Fibroblast of lung (primary cell): ENCODE measurements around the gene MYLK. TPM values are rescaled to one million over a fixed set of nuclear protein-coding genes. Genes with fewer than 3 reads are reported as not detected.

ENCODE experiments used
- DNase-seq, 2 donors: peaks; one replicate each; pipeline versions ENCODE4 v3.0.0 to v3.0.0-alpha.2; 2010; ENCODE audit warnings: low read depth in 2 of 2
- H2AFZ ChIP-seq: 2 replicates; pipeline ENCODE4 v1.5.1; 2012; ENCODE audit warnings: low read length, control low read depth, inconsistent platforms
- H3K27ac ChIP-seq: 2 replicates; pipeline ENCODE4 v1.5.1; 2011; ENCODE audit warnings: low read length, control low read depth; ENCODE audit not compliant: insufficient read depth
- H3K27me3 ChIP-seq: 2 replicates; pipeline ENCODE4 v1.5.1; 2011; ENCODE audit warnings: mild to moderate bottlenecking, low read length; ENCODE audit not compliant: control insufficient read depth, insufficient read depth
- H3K36me3 ChIP-seq: 2 replicates; pipeline ENCODE4 v1.5.1; 2011; ENCODE audit warnings: low read length; ENCODE audit not compliant: control insufficient read depth, insufficient read depth
- H3K4me1 ChIP-seq: 2 replicates; pipeline ENCODE4 v1.5.1; 2011; ENCODE audit warnings: low read length; ENCODE audit not compliant: control insufficient read depth, insufficient read depth; ENCODE audit errors: extremely low read depth
- H3K4me2 ChIP-seq: 2 replicates; pipeline ENCODE4 v1.5.1; 2011; ENCODE audit warnings: low read length, control low read depth; ENCODE audit not compliant: insufficient read depth; ENCODE audit errors: extremely low read depth
- H3K4me3 ChIP-seq, 4 experiments: fragments of 200-600 bp in 1 of 4; sonication (generic) in 1 of 4; replicated peaks in 1 of 4; 2 replicates each; pipeline ENCODE4 v1.5.1; 2011 to 2016; ENCODE audit warnings: low read length in 4 of 4, low read depth in 3 of 4, mild to moderate bottlenecking in 3 of 4, control low read depth in 2 of 4, inconsistent platforms in 1 of 4, mixed read lengths in 1 of 4; ENCODE audit not compliant: insufficient read depth in 1 of 4; ENCODE audit errors: control extremely low read depth in 1 of 4
- H3K79me2 ChIP-seq: 2 replicates; pipeline ENCODE4 v1.5.1; 2012; ENCODE audit warnings: mild to moderate bottlenecking, low read length, inconsistent platforms; ENCODE audit not compliant: control insufficient read depth, insufficient read depth
- H3K9ac ChIP-seq: 2 replicates; pipeline ENCODE4 v1.5.1; 2011; ENCODE audit warnings: mild to moderate bottlenecking, low read length, control low read depth; ENCODE audit not compliant: insufficient read depth
- H3K9me3 ChIP-seq: 2 replicates; pipeline ENCODE4 v1.5.1; 2012; ENCODE audit warnings: low read depth, low read length; ENCODE audit not compliant: control insufficient read depth, insufficient read depth
- H4K20me1 ChIP-seq: 2 replicates; pipeline ENCODE4 v1.5.1; 2011; ENCODE audit warnings: low read length; ENCODE audit not compliant: control insufficient read depth, insufficient read depth; ENCODE audit errors: extremely low read depth
- EZH2 ChIP-seq: IDR thresholded peaks from 2 replicates; pipeline ENCODE4 v1.5.1; 2012; ENCODE audit warnings: low read length, control low read depth, mild to moderate bottlenecking; ENCODE audit errors: missing control alignments
- polyA minus RNA-seq: library from RNA; depleted of rRNA, polyadenylated mRNA; stranded (reverse); fragments of >200 nt; gene quantifications from 2 replicates; pipeline ENCODE4 v1.2.3, GENCODE V29; 2011; ENCODE audit warnings: low replicate concordance
- polyA plus RNA-seq, 2 donors: library from polyadenylated mRNA; depleted of rRNA in 1 of 2; stranded (reverse) in 1 of 2; unstranded in 1 of 2; fragments of >200 nt; gene quantifications; 2 replicates each; pipeline ENCODE4 v1.2.1, GENCODE V29; 2011 to 2012; ENCODE audit warnings: missing spikeins in 1 of 2
- total RNA-seq: library from RNA; depleted of rRNA; stranded (reverse); fragments of >200 nt; gene quantifications from 2 replicates; pipeline ENCODE4 v1.2.1, GENCODE V29; 2014
- TF ChIP-seq, protein P1 (sequence below), 2 donors: IDR thresholded peaks in 1 of 2; conservative IDR thresholded peaks in 1 of 2; 1 replicate in 1 of 2; 2 replicates in 1 of 2; pipeline ENCODE4 v1.5.1; 2011 to 2012; ENCODE audit warnings: low read length in 2 of 2, control low read depth in 1 of 2, inconsistent platforms in 1 of 2, low read depth in 1 of 2, mild to moderate bottlenecking in 1 of 2

MYLK gene, protein sequence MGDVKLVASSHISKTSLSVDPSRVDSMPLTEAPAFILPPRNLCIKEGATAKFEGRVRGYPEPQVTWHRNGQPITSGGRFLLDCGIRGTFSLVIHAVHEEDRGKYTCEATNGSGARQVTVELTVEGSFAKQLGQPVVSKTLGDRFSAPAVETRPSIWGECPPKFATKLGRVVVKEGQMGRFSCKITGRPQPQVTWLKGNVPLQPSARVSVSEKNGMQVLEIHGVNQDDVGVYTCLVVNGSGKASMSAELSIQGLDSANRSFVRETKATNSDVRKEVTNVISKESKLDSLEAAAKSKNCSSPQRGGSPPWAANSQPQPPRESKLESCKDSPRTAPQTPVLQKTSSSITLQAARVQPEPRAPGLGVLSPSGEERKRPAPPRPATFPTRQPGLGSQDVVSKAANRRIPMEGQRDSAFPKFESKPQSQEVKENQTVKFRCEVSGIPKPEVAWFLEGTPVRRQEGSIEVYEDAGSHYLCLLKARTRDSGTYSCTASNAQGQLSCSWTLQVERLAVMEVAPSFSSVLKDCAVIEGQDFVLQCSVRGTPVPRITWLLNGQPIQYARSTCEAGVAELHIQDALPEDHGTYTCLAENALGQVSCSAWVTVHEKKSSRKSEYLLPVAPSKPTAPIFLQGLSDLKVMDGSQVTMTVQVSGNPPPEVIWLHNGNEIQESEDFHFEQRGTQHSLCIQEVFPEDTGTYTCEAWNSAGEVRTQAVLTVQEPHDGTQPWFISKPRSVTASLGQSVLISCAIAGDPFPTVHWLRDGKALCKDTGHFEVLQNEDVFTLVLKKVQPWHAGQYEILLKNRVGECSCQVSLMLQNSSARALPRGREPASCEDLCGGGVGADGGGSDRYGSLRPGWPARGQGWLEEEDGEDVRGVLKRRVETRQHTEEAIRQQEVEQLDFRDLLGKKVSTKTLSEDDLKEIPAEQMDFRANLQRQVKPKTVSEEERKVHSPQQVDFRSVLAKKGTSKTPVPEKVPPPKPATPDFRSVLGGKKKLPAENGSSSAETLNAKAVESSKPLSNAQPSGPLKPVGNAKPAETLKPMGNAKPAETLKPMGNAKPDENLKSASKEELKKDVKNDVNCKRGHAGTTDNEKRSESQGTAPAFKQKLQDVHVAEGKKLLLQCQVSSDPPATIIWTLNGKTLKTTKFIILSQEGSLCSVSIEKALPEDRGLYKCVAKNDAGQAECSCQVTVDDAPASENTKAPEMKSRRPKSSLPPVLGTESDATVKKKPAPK (N-terminal part only)
- total RNA-seq (740 and 941 TPM in 2 replicates), polyA plus RNA-seq (354 and 918 TPM in 2 replicates), polyA minus RNA-seq (762 and 1,261 TPM in 2 replicates)
- polyA plus RNA-seq (2012): 275 and 722 TPM in 2 replicates

GRCh38 chr3:123884203-123884831 lies at the start of gene MYLK:
Gene MYLK, minus strand, starts transcription at chr3:123884332. Its CDS starts 90,491 bp downstream, at chr3:123793841.
- peak within 1 kb of the TSS; percentile 79 to 91 (median 85) for H3K4me3 ChIP-seq
- peak within 1 kb of the TSS; percentile 63 for H3K9ac ChIP-seq
- H3K79me2 ChIP-seq: peaks cover 42% of the 10 kb centered on the region

GRCh38 chr3:123930445-123930844 lies 46.3 kb upstream of the MYLK start:
- Histone ChIP-seq H3K79me2 (no peaks in the 10 kb centered on the region), H3K36me3 (peaks cover 2% of the 10 kb centered on the region), H4K20me1 (no peaks in the 10 kb centered on the region), H3K4me2 (no peak overlapping the region), H3K9ac (no peak overlapping the region), H3K27ac (no peak overlapping the region), H3K4me3 (no peak overlapping the region), H2AFZ (no peak overlapping the region), H3K27me3 (no peaks in the 10 kb centered on the region), H3K9me3 (no peaks in the 10 kb centered on the region), H3K4me1 (no peaks in the 10 kb centered on the region)
- DNase-seq: peak in 1 of 2 donors; percentile 40
- TF ChIP-seq, protein P1, sequence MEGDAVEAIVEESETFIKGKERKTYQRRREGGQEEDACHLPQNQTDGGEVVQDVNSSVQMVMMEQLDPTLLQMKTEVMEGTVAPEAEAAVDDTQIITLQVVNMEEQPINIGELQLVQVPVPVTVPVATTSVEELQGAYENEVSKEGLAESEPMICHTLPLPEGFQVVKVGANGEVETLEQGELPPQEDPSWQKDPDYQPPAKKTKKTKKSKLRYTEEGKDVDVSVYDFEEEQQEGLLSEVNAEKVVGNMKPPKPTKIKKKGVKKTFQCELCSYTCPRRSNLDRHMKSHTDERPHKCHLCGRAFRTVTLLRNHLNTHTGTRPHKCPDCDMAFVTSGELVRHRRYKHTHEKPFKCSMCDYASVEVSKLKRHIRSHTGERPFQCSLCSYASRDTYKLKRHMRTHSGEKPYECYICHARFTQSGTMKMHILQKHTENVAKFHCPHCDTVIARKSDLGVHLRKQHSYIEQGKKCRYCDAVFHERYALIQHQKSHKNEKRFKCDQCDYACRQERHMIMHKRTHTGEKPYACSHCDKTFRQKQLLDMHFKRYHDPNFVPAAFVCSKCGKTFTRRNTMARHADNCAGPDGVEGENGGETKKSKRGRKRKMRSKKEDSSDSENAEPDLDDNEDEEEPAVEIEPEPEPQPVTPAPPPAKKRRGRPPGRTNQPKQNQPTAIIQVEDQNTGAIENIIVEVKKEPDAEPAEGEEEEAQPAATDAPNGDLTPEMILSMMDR (conservative IDR thresholded peaks at IDR 0.05 in 1 of 2, IDR thresholded peaks at IDR 0.05 in 1 of 2; ENCODE audit: low read depth in 1 of 2, low read length in 2 of 2): no peak
- no peak for TF ChIP-seq EZH2

More at GRCh38 chr3:123884203-123884831, at the start of gene MYLK:
- Histone ChIP-seq H3K27ac (peak within 1 kb of the TSS; percentile 67), H3K36me3 (peaks cover 4% of the 10 kb centered on the region), H2AFZ (peak within 1 kb of the TSS; percentile 48), H3K4me1 (peaks cover 7% of the 10 kb centered on the region), H3K27me3 (no peaks in the 10 kb centered on the region), H3K9me3 (no peaks in the 10 kb centered on the region), H4K20me1 (no peaks in the 10 kb centered on the region), H3K4me2 (peak within 1 kb of the TSS; percentile 93)
- no peak for TF ChIP-seq EZH2
- peak; percentile 93 to 98 for DNase-seq

DNA sequence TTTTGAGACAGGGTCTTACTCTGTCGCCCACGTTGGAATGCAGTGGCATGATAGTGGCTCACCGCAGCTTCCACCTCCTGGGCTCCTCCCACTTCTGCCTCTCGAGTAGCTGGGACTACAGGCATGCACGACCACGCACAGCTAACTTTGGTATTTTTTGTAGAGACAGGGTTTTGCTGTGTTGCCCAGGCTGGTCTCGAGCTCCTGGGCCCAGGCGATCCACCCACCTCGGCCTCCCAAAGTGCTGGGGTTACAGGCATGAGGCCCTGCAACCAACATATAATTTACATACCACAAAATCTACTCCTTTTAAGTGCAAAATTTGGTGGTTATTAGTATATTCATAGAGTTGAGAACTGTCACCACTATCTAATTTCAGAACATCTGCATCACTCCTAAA lies 45.2 kb upstream of the MYLK start:
- Histone ChIP-seq H3K4me3 (no peak overlapping the region), H3K4me1 (no peaks in the 10 kb centered on the region), H3K9ac (no peak overlapping the region), H3K36me3 (peaks cover 3% of the 10 kb centered on the region), H3K27ac (no peak overlapping the region), H3K27me3 (no peaks in the 10 kb centered on the region), H4K20me1 (no peaks in the 10 kb centered on the region), H3K9me3 (no peaks in the 10 kb centered on the region), H3K79me2 (no peaks in the 10 kb centered on the region), H3K4me2 (no peak overlapping the region), H2AFZ (no peak overlapping the region)
- no peak for DNase-seq
- TF ChIP-seq EZH2: no peak
- TF ChIP-seq, protein P1 (conservative IDR thresholded peaks at IDR 0.05 in 1 of 2, IDR thresholded peaks at IDR 0.05 in 1 of 2; ENCODE audit: low read depth in 1 of 2, low read length in 2 of 2): no peak
